Suprapubic skin (tissue), 4 donors: Measurements from ENCODE around the gene ATP6AP2. TPM values are rescaled to one million over a fixed set of nuclear protein-coding genes. Genes with fewer than 3 reads are reported as not detected.
A peak's percentile ranks its signal among the peaks of the same experiment; 100 is the strongest.
"Not testable (repeated sequence)": the region's sequence is repeated elsewhere in the genome, so short reads cannot be mapped to it uniquely, and the experiment has no call there.

Source experiments
- DNase-seq, 2 donors: peaks; one replicate each; pipeline ENCODE4 v3.0.0-alpha.2; 2019; ENCODE audit warnings: low spot score in 2 of 2
- H3K27ac ChIP-seq: fragments of 200-600 bp; sonication (generic); one replicate; pipeline ENCODE4 v1.5.1; 2019
- H3K27me3 ChIP-seq: fragments of 200-600 bp; sonication (generic); one replicate; pipeline ENCODE4 v1.5.1; 2019
- H3K36me3 ChIP-seq: fragments of 200-600 bp; sonication (generic); one replicate; pipeline ENCODE4 v1.5.1; 2019
- H3K4me1 ChIP-seq: fragments of 200-600 bp; sonication (generic); one replicate; pipeline ENCODE4 v1.5.1; 2019
- H3K4me3 ChIP-seq: fragments of 200-600 bp; sonication (generic); one replicate; pipeline ENCODE4 v1.5.1; 2019; ENCODE audit warnings: mild to moderate bottlenecking
- H3K9me3 ChIP-seq: fragments of 200-600 bp; sonication (generic); one replicate; pipeline ENCODE4 v1.5.1; 2019
- CTCF ChIP-seq, 2 donors: fragments of 200-600 bp in 1 of 2; fragments of 450-650 bp in 1 of 2; sonication (generic) in 1 of 2; IDR thresholded peaks; one replicate each; pipeline ENCODE4 v1.5.1; 2016 to 2019; ENCODE audit warnings: antibody characterized with exemption in 2 of 2, mild to moderate bottlenecking in 1 of 2, moderate library complexity in 1 of 2
- EP300 ChIP-seq: sonication (generic); formaldehyde crosslinking; IDR thresholded peaks from one replicate; pipeline ENCODE4 v1.6.1; 2017; ENCODE audit warnings: antibody characterized with exemption
- POLR2A ChIP-seq, 2 donors: fragments of 450-650 bp; IDR thresholded peaks; one replicate each; pipeline ENCODE4 v1.6.1; 2017; ENCODE audit warnings: antibody characterized with exemption in 2 of 2, mild to moderate bottlenecking in 2 of 2, moderate library complexity in 2 of 2
- POLR2AphosphoS5 ChIP-seq, 3 donors: sonication (generic); formaldehyde crosslinking; IDR thresholded peaks; one replicate each; pipeline ENCODE4 v1.6.1; 2017; ENCODE audit warnings: antibody characterized with exemption in 3 of 3
- WGBS: methylation state at CpG from one replicate; pipeline ENCODE4 v1.1.5; 2018; 5-methylcytosine and 5-hydroxymethylcytosine counted together
- total RNA-seq, 4 donors: library from RNA; depleted of rRNA; stranded (reverse); fragments of >200 nt; gene quantifications; one replicate each; pipeline ENCODE4 v1.1.0, GENCODE V29; 2016

ATP6AP2 gene
- total RNA-seq, 4 donors from 2014 or later, result 76.8 to 112 (median 99.0) TPM

GRCh38 chrX:40578039-40578695, 2.6 kb upstream of the ATP6AP2 start:
- Histone ChIP-seq H3K4me1 (peaks cover 7% of the 10 kb centered on the region), H3K27me3 (no peaks in the 10 kb centered on the region), H3K36me3 (no peaks in the 10 kb centered on the region), H3K27ac (no peak overlapping the region), H3K9me3 (no peaks in the 10 kb centered on the region), H3K4me3 (no peak overlapping the region)
- DNase-seq, result no peak
- 76% methylated on average over 7 of the region's 7 CpGs for WGBS
- no peak for TF ChIP-seq EP300
- TF ChIP-seq CTCF (IDR thresholded peaks at IDR 0.05), result no peak
- no peak for TF ChIP-seq POLR2A (IDR thresholded peaks at IDR 0.05)
- TF ChIP-seq POLR2AphosphoS5 (IDR thresholded peaks at IDR 0.05), result no peak

- peaks cover 7% of the 10 kb centered on the region for H3K4me1 ChIP-seq
- H3K27me3 ChIP-seq, result no peaks in the 10 kb centered on the region
- DNase-seq, result no peak
- TF ChIP-seq CTCF (IDR thresholded peaks at IDR 0.05), result no peak
- no peak for TF ChIP-seq POLR2A (IDR thresholded peaks at IDR 0.05)
- no peak for TF ChIP-seq POLR2AphosphoS5 (IDR thresholded peaks at IDR 0.05)
- TF ChIP-seq EP300, result no peak
- WGBS, result 71% methylated on average over 3 of the region's 3 CpGs
- no peaks in the 10 kb centered on the region for H3K9me3 ChIP-seq
- H3K4me3 ChIP-seq, result no peak overlapping the region
- H3K36me3 ChIP-seq, result no peaks in the 10 kb centered on the region
- H3K27ac ChIP-seq, result no peak overlapping the region
These were observed 1.6 kb upstream of the ATP6AP2 start for GRCh38 chrX:40579141-40579540.

DNA sequence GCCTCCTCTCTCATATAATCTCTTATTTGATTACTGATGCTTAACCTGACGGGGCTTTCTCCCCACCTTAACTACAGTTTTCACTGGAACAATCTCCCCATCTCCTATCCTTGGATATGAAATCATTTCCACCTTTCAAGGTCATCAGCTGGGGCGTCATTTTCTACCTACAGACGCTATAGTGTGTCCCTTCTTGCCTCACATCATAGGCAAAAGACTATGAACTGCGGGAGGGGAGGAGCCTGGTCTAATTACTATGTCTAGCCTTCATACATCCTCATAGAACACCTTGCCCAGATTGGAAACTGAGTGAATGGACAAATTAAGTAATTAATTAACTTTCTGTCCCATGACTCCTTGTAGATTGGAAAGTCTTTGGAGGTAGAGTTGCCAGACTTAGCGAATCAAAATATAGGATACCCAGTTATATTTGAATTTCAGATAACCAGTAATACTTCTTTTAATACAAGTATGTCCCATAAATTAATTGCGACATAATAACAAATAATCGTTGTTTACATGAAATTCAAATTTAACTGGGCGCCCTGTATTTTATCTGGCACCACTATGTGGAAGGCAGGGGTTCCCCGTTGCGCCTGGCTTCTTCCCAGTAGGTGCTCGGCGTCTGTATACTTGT, 752 bp upstream of the ATP6AP2 start:
- peak overlapping the region; percentile 83 for H3K4me3 ChIP-seq
- no peaks in the 10 kb centered on the region for H3K27me3 ChIP-seq
- H3K36me3 ChIP-seq, result no peaks in the 10 kb centered on the region
- no peaks in the 10 kb centered on the region for H3K9me3 ChIP-seq
- H3K27ac ChIP-seq, result peak overlapping the region; percentile 94
- peaks cover 7% of the 10 kb centered on the region for H3K4me1 ChIP-seq
- DNase-seq, result no peak
- 37% methylated on average over 12 of the region's 12 CpGs for whole genome bisulfite sequencing
- TF ChIP-seq POLR2AphosphoS5 (IDR thresholded peaks at IDR 0.05) (no peak), POLR2A (IDR thresholded peaks at IDR 0.05) (no peak), EP300 (no peak), CTCF (IDR thresholded peaks at IDR 0.05) (no peak)

DNA sequence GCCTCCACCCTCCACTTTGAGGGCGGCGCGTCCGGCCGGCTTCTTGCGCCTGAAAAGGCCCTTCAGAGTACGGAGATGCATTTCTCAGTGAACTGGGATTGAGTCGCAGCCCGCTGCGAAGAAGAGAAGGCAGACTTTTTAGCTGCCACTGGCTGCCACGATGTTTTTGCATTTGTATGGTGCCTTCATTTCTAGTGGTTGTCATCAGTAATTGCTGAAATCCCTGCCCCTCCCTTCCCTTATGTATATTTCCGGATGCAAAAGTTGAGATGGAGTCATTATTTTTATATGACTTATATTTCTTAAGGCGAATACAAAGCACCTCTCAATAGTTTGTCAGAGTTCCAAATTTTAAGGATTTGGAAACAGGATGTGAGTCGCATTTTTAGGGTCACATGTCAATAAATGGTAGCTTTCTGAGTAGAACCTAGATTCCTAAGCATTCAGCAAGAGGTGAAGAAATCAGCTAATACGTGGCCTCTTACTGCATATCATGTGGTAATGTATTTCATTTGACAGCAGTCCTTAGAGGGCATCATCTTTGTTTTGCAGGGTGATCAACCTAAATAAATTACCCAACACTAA, 658 bp downstream of the ATP6AP2 start:
- Histone ChIP-seq H3K9me3 (no peaks in the 10 kb centered on the region), H3K27me3 (no peaks in the 10 kb centered on the region), H3K4me1 (peaks cover 7% of the 10 kb centered on the region), H3K4me3 (peak overlapping the region; percentile 83), H3K27ac (peak overlapping the region; percentile 94), H3K36me3 (no peaks in the 10 kb centered on the region)
- no peak for TF ChIP-seq CTCF (IDR thresholded peaks at IDR 0.05)
- no peak for TF ChIP-seq POLR2A (IDR thresholded peaks at IDR 0.05)
- no peak for TF ChIP-seq EP300
- no peak for TF ChIP-seq POLR2AphosphoS5 (IDR thresholded peaks at IDR 0.05)
- DNase-seq, result no peak
- WGBS, result 13% methylated on average over 15 of the region's 15 CpGs

DNA sequence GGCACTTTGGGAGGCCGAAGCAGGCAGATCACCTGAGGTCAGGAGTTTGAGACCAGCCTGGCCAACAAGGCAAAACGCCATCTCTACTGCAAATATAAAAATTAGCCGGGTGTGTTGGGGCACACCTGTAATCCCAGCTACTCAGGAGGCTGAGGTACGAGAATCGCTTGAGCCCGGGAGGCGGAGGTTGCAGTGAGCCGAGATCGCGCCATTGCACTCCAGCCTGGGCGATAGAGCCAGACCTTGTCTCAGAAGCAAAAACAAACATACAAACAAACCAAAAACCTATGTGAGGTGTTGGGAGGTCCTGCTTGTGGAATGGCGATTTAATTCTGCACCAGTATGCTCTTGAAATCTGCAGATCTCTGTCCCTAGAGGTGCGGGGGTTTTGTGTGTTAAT, 1.4 kb downstream of the ATP6AP2 start:
- 93% methylated on average over 13 of the region's 13 CpGs for WGBS
- peak overlapping the region; percentile 83 for H3K4me3 ChIP-seq
- not testable (repeated sequence) for H3K27ac ChIP-seq, H3K36me3 ChIP-seq, H3K9me3 ChIP-seq, DNase-seq, H3K27me3 ChIP-seq, H3K4me1 ChIP-seq
